ENCODE measurements around the gene OR2H2.

DNA sequence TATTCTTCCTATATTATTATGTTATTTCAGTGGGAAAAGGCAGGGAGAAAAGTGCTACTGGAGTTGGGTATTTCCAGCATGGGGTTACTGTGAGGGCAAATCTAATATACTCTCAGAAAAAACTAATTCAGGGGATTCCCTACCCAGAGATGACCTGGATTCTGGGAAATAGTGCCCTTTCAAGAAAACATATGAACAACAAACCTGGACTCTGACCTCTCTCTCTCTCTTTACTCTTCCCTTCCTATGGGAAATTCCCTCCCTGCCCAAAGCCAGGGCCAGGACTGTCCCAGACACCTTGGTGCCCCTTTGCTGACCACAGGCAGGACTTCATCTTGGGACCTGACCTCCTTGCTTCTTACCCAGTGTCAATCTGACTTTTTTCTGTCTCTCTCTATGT is 23.8 kb upstream of the OR2H2 start:
- no peak for TF ChIP-seq CTCF (IDR thresholded peaks at IDR 0.05; ENCODE audit: low read depth, low read length)
- TF ChIP-seq EZH2phosphoT487 (IDR thresholded peaks at IDR 0.05; ENCODE audit: low read depth): no peak

All from OCI-LY3 (cell line).